IMR-90 (cell line): Measurements from ENCODE around the gene JMJD1C. TPM values are rescaled to one million over a fixed set of nuclear protein-coding genes. Genes with fewer than 3 reads are reported as not detected.

Source experiments
- CTCF ChIP-seq: conservative IDR thresholded peaks from 2 replicates; pipeline ENCODE4 v1.5.1; 2012; ENCODE audit warnings: mild to moderate bottlenecking, low read depth, low read length, improper control_type of control experiment
- FOS ChIP-seq: fragments of 150-350 bp; IDR thresholded peaks from 2 replicates; pipeline ENCODE4 v1.6.1; 2016; ENCODE audit warnings: low read depth, low read length
- polyA plus RNA-seq, 3 experiments: library from polyadenylated mRNA; depleted of rRNA; stranded (reverse); fragments of >200 nt; gene quantifications; 2 replicates each; pipeline ENCODE4 v1.2.3, GENCODE V29; 2012; ENCODE audit warnings: low replicate concordance in 1 of 3
- total RNA-seq: library from RNA; depleted of rRNA; stranded (reverse); fragments of >200 nt; gene quantifications from 2 replicates; pipeline ENCODE4 v1.2.3, GENCODE V29; 2012

Gene JMJD1C
- total and polyA plus RNA-seq, 2 of the 4 experiments (the other 2 are of a cell fraction): 15.6 to 96.8 TPM

GRCh38 chr10:63133056-63133820 is 332.5 kb downstream of the JMJD1C start, which contains the start of gene NRBF2 (continued):
- peak; percentile 32 for TF ChIP-seq CTCF
- TF ChIP-seq FOS: no peak
